B cell (primary cell): Measurements from ENCODE around the gene RPS28. TPM values are rescaled to one million over a fixed set of nuclear protein-coding genes. Genes with fewer than 3 reads are reported as not detected.
"Not testable (repeated sequence)": the region's sequence is repeated elsewhere in the genome, so short reads cannot be mapped to it uniquely, and the experiment has no call there.

ENCODE experiments used
- ATAC-seq: fragments of 200-7000 bp; cut with Tn5 transposase; one replicate; pipeline ENCODE4 v1.10.0; 2021; ENCODE audit warnings: low read depth, mild to moderate bottlenecking, moderate number of reproducible peaks, moderate library complexity
- CTCF ChIA-PET: fragments of 350-600 bp; sonication (Branson Sonifier 250); formaldehyde crosslinking; loops from one replicate; lab custom pipeline; 2021; ENCODE audit warnings: antibody characterized with exemption, inconsistent platforms; lab: Charles Lee
- POLR2A ChIA-PET: fragments of 350-600 bp; sonication (Branson Sonifier 250); formaldehyde crosslinking; loops from one replicate; lab custom pipeline; 2021; ENCODE audit warnings: antibody characterized with exemption; lab: Charles Lee
- DNase-seq: peaks from one replicate; pipeline ENCODE4 v3.0.0; 2013
- H2AFZ ChIP-seq: 2 replicates; pipeline ENCODE4 v1.6.1; 2012; ENCODE audit warnings: mild to moderate bottlenecking, low read depth, low read length; ENCODE audit not compliant: insufficient read depth, poor library complexity, severe bottlenecking
- H3K27ac ChIP-seq, 2 donors: 1 replicate in 1 of 2; 2 replicates in 1 of 2; pipeline ENCODE4 v1.5.1; 2012 to 2013; ENCODE audit warnings: low read length in 2 of 2, mild to moderate bottlenecking in 2 of 2, moderate library complexity in 1 of 2
- H3K27me3 ChIP-seq, 4 experiments: fragments of 200-600 bp in 1 of 4; sonication (generic) in 1 of 4; replicated peaks in 1 of 4; 1 replicate in 2 of 4; 2 replicates in 2 of 4; pipeline versions ENCODE4 v1.6.1 to v1.7.0; 2013 to 2016; ENCODE audit warnings: low read length in 3 of 4, mild to moderate bottlenecking in 2 of 4, mixed read lengths in 1 of 4, moderate library complexity in 1 of 4; ENCODE audit not compliant: insufficient read depth in 4 of 4, control insufficient read depth in 3 of 4; ENCODE audit errors: control extremely low read depth in 1 of 4
- H3K36me3 ChIP-seq, 2 experiments: replicated peaks in 1 of 2; 1 replicate in 1 of 2; 2 replicates in 1 of 2; pipeline versions ENCODE4 v1.6.1 to v1.7.1; 2013; ENCODE audit warnings: low read length in 1 of 2; ENCODE audit not compliant: insufficient read depth in 2 of 2, control insufficient read depth in 1 of 2; ENCODE audit errors: control extremely low read depth in 1 of 2, extremely low read depth in 1 of 2
- H3K4me1 ChIP-seq, 2 donors: fragments of 200-600 bp in 1 of 2; sonication (generic) in 1 of 2; 1 replicate in 1 of 2; 2 replicates in 1 of 2; pipeline versions ENCODE4 v1.5.1 to v1.6.1; 2013 to 2017; ENCODE audit warnings: low read length in 2 of 2; ENCODE audit not compliant: control insufficient read depth in 2 of 2, insufficient read depth in 2 of 2
- H3K4me2 ChIP-seq: replicated peaks from 2 replicates; pipeline ENCODE3; 2012; ENCODE audit warnings: mild to moderate bottlenecking, low read depth, low read length; ENCODE audit not compliant: poor library complexity, severe bottlenecking
- H3K4me3 ChIP-seq, 5 experiments: fragments of 200-600 bp in 1 of 5; sonication (generic) in 1 of 5; 1 replicate in 3 of 5; 2 replicates in 2 of 5; pipeline versions ENCODE4 v1.5.1 to v1.7.0; 2011 to 2016; ENCODE audit warnings: low read length in 4 of 5, mild to moderate bottlenecking in 4 of 5, low read depth in 2 of 5, control low read depth in 1 of 5, moderate library complexity in 1 of 5; ENCODE audit not compliant: insufficient read depth in 1 of 5; ENCODE audit errors: control extremely low read depth in 1 of 5, extremely low read depth in 1 of 5
- H3K79me2 ChIP-seq: fragments of 200-600 bp; sonication (generic); one replicate; pipeline ENCODE4 v1.6.0; 2016; ENCODE audit warnings: low read length; ENCODE audit not compliant: control insufficient read depth, insufficient read depth
- H3K9ac ChIP-seq: fragments of 200-600 bp; sonication (generic); 2 replicates; pipeline ENCODE4 v1.6.1; 2017; ENCODE audit warnings: mild to moderate bottlenecking, low read length, moderate library complexity
- H3K9me3 ChIP-seq, 3 donors: one replicate each; pipeline versions ENCODE4 v1.6.1 to v1.7.1; 2013; ENCODE audit warnings: low read length in 2 of 3; ENCODE audit not compliant: control insufficient read depth in 2 of 3, insufficient read depth in 1 of 3; ENCODE audit errors: control extremely low read depth in 1 of 3
- H4K20me1 ChIP-seq: 2 replicates; pipeline ENCODE4 v1.6.0; 2012; ENCODE audit warnings: mild to moderate bottlenecking, low read length; ENCODE audit not compliant: insufficient read depth, control insufficient read depth, poor library complexity, severe bottlenecking
- H3K27ac Mint-ChIP-seq: one replicate; pipeline ENCODE4 v1.8.0; 2021; ENCODE audit warnings: mixed read lengths
- H3K27me3 Mint-ChIP-seq: one replicate; pipeline ENCODE4 v1.8.0; 2021; ENCODE audit warnings: mixed read lengths
- H3K4me1 Mint-ChIP-seq: one replicate; pipeline ENCODE4 v1.8.0; 2021; ENCODE audit warnings: mixed read lengths
- H3K4me3 Mint-ChIP-seq: one replicate; pipeline ENCODE4 v1.8.0; 2021; ENCODE audit warnings: mixed read lengths
- H3K9me3 Mint-ChIP-seq: one replicate; pipeline ENCODE4 v1.8.0; 2022; ENCODE audit warnings: mixed read lengths; ENCODE audit not compliant: insufficient read depth
- EZH2 ChIP-seq: IDR thresholded peaks from 2 replicates; pipeline ENCODE4 v1.6.1; 2012; ENCODE audit warnings: borderline replicate concordance, low read depth, mild to moderate bottlenecking, moderate library complexity, low read length; ENCODE audit not compliant: insufficient read depth, poor library complexity, severe bottlenecking
- whole genome bisulfite sequencing: methylation state at CpG from one replicate; pipeline ENCODE4 v1.1.5; 2013; ENCODE audit warnings: missing lambda C conversion rate; ENCODE audit not compliant: insufficient coverage; 5-methylcytosine and 5-hydroxymethylcytosine counted together
- intact Hi-C: fragments of 100-400 bp; cut with micrococcal nuclease; formaldehyde crosslinking; loops from one replicate; pipeline ENCODE4 v1.10.0; 2022
- polyA plus RNA-seq: library from polyadenylated mRNA; depleted of rRNA; stranded (reverse); fragments of >200 nt; gene quantifications from 2 replicates; pipeline ENCODE4 v1.2.3, GENCODE V29; 2012
- total RNA-seq, 2 donors: library from RNA; stranded (reverse); fragments of 120-200 nt in 1 of 2; gene quantifications; 1 replicate in 1 of 2; 2 replicates in 1 of 2; pipeline versions ENCODE4 v1.2.3 to v1.2.4, GENCODE V29; 2013 to 2022
- TF ChIP-seq, protein P1 (sequence below): fragments of 200-600 bp; IDR thresholded peaks from one replicate; pipeline ENCODE4 v1.8.0; 2022; ENCODE audit warnings: antibody characterized with exemption, mild to moderate bottlenecking

RPS28 gene
- total and polyA plus RNA-seq, 2 donors (not counting 1 experiment from before 2014, with no cell fraction given), result 1,800 to 2,579 TPM

- H3K4me3 Mint-ChIP-seq, H4K20me1 ChIP-seq, H3K9me3 Mint-ChIP-seq, H3K27ac Mint-ChIP-seq, H3K4me1 ChIP-seq, H3K9ac ChIP-seq, POLR2A ChIA-PET, H3K4me1 Mint-ChIP-seq, H3K79me2 ChIP-seq, H3K36me3 ChIP-seq, H3K4me3 ChIP-seq, intact Hi-C loops, H2AFZ ChIP-seq, ATAC-seq, H3K4me2 ChIP-seq, H3K9me3 ChIP-seq, H3K27ac ChIP-seq, DNase-seq: not testable (repeated sequence)
- H3K27me3 Mint-ChIP-seq, result peaks cover 12% of the 10 kb centered on the region
- CTCF ChIA-PET, result interaction anchor here (0.6 to 1.0 kb wide), 3 partner anchors 12 to 293 kb away, joined by 3 to 5 read pairs (median 3); no protein-coding TSS in a partner anchor
- peaks cover 0 to 23% (median 5%) of the 10 kb centered on the region in 4 experiments for H3K27me3 ChIP-seq
- 93% methylated on average over 3 of the region's 8 CpGs for WGBS
Observed at GRCh38 chr19:8349629-8350372, 28.5 kb downstream of the RPS28 start.

DNA sequence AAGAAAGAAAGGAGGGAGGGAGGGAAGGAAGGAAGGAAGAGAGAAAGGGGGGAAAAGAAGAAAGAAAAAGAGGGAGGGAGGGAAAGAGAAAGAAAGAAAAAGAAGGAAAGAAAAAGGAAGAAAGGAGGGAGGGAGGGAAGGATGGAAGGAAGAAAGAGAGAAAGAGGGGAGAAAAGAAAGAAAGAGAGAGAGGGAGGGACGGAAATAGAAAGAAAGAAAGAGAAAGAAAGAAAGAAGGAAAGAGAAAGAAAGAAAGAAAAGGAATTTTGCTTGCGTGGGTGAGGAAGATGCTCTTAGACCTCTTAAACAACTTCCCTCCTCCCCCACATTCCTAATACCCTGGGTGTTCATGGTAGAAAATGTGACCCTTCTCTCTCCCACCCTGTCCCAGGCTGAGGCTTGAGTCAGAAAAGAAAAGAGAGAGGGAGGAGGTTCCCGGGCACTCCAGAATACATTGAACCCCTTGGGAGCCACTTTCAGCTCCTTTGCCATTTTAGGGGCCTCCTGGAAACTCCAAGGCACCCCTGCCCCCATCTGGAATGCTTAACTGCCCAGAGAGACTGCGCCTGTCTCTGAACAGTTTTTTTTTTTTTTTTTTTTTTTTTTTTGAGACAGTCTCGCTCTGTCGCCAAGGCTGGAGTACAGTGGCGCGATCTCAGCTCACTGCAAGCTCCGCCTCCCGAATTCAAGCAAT, 31.0 kb downstream of the RPS28 start:
- peaks cover 3% of the 10 kb centered on the region for H3K9me3 Mint-ChIP-seq
- DNase-seq, result no peak
- ChIA-PET POLR2A (interaction anchor here (0.6 kb wide), 1 partner anchor 153 kb away, joined by 3 read pairs; no protein-coding TSS in a partner anchor), CTCF (interaction anchor here (0.6 to 3.9 kb wide), 13 partner anchors 8 to 312 kb away, joined by 3 to 40 read pairs (median 8); partner anchors contain the start of genes KANK3, MYO1F and ZNF414)
- WGBS, result 47% methylated on average over 6 of the region's 10 CpGs
- H3K4me3 Mint-ChIP-seq, result no peak overlapping the region
- H3K4me1 Mint-ChIP-seq, result peaks cover 3% of the 10 kb centered on the region
- no peaks in the 10 kb centered on the region for H3K79me2 ChIP-seq
- no peaks in the 10 kb centered on the region for H4K20me1 ChIP-seq
- no peak overlapping the region for H3K4me2 ChIP-seq
- H3K27me3 ChIP-seq, result peaks cover 0 to 19% (median 2%) of the 10 kb centered on the region in 4 experiments
- H3K27ac Mint-ChIP-seq, result no peak overlapping the region
- H3K4me1 ChIP-seq, result peaks cover 0 to 3% of the 10 kb centered on the region in 2 donors
- peaks cover 0 to 3% (median 0%) of the 10 kb centered on the region in 3 donors for H3K9me3 ChIP-seq
- H3K27ac ChIP-seq, result no peak overlapping the region
- intact Hi-C loops, result no loop called here
- no peaks in the 10 kb centered on the region for H3K36me3 ChIP-seq
- TF ChIP-seq EZH2, result no peak
- TF ChIP-seq, protein P1, sequence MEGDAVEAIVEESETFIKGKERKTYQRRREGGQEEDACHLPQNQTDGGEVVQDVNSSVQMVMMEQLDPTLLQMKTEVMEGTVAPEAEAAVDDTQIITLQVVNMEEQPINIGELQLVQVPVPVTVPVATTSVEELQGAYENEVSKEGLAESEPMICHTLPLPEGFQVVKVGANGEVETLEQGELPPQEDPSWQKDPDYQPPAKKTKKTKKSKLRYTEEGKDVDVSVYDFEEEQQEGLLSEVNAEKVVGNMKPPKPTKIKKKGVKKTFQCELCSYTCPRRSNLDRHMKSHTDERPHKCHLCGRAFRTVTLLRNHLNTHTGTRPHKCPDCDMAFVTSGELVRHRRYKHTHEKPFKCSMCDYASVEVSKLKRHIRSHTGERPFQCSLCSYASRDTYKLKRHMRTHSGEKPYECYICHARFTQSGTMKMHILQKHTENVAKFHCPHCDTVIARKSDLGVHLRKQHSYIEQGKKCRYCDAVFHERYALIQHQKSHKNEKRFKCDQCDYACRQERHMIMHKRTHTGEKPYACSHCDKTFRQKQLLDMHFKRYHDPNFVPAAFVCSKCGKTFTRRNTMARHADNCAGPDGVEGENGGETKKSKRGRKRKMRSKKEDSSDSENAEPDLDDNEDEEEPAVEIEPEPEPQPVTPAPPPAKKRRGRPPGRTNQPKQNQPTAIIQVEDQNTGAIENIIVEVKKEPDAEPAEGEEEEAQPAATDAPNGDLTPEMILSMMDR, result peak; percentile 17
- no peak overlapping the region for H3K4me3 ChIP-seq
- H3K9ac ChIP-seq, result no peak overlapping the region
- no peak overlapping the region for H2AFZ ChIP-seq
- peaks cover 21% of the 10 kb centered on the region for H3K27me3 Mint-ChIP-seq
- no peak for ATAC-seq

DNA sequence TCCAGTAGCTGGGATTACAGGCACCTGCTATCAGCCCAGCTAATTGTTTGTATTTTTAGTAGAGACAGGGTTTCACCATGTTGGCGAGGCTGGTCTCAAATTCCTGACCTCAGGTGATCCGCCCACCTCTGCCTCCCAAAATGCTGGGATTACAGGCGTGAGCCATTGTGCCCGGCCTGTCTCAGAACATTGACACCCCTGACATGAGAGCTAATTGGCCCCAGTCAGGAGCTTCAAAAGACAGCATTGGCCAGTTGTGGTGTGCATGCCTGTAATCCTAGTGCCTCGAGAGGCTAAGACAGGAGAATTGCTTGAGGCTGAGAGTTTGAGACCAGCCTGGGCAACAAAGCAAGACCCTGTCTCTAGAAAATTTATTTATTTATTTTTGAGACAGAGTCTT, 31.5 kb downstream of the RPS28 start:
- ChIA-PET POLR2A (interaction anchor here (0.6 kb wide), 1 partner anchor 153 kb away, joined by 3 read pairs; no protein-coding TSS in a partner anchor), CTCF (interaction anchor here (0.6 to 3.9 kb wide), 19 partner anchors 9 to 313 kb away, joined by 3 to 40 read pairs (median 6); partner anchors contain the start of genes KANK3, MYO1F, RAB11B and ZNF414)
- H3K27me3 ChIP-seq, result peaks cover 0 to 19% (median 2%) of the 10 kb centered on the region in 4 experiments
- H3K9me3 Mint-ChIP-seq, DNase-seq, H3K36me3 ChIP-seq, H3K79me2 ChIP-seq, H3K9me3 ChIP-seq, H3K4me3 Mint-ChIP-seq, ATAC-seq, H4K20me1 ChIP-seq, H3K27ac Mint-ChIP-seq, H3K4me1 Mint-ChIP-seq, H2AFZ ChIP-seq, H3K27ac ChIP-seq, H3K4me3 ChIP-seq, H3K4me1 ChIP-seq, intact Hi-C loops, H3K4me2 ChIP-seq, H3K9ac ChIP-seq: not testable (repeated sequence)
- 74% methylated on average over 5 of the region's 5 CpGs for WGBS
- H3K27me3 Mint-ChIP-seq, result peaks cover 21% of the 10 kb centered on the region
